Esophagus muscularis mucosa (tissue), 4 donors: Measurements from ENCODE around the gene STOX2.

Experiments used
- EP300 ChIP-seq: sonication (generic); formaldehyde crosslinking; IDR thresholded peaks from one replicate; pipeline ENCODE4 v1.6.1; 2017; ENCODE audit warnings: antibody characterized with exemption
- POLR2A ChIP-seq: fragments of 450-650 bp; IDR thresholded peaks from one replicate; pipeline ENCODE4 v1.6.1; 2017; ENCODE audit warnings: antibody characterized with exemption, moderate library complexity, mild to moderate bottlenecking, low read depth
- POLR2AphosphoS5 ChIP-seq, 2 donors: sonication (generic); formaldehyde crosslinking; IDR thresholded peaks; one replicate each; pipeline ENCODE4 v1.6.1; 2017; ENCODE audit warnings: antibody characterized with exemption in 2 of 2
- TF ChIP-seq, protein P1 (sequence below), 3 experiments: fragments of 200-600 bp in 2 of 3; fragments of 450-650 bp in 1 of 3; sonication (generic) in 2 of 3; IDR thresholded peaks; one replicate each; pipeline ENCODE4 v1.5.1; 2017 to 2019; ENCODE audit warnings: antibody characterized with exemption in 3 of 3, mild to moderate bottlenecking in 2 of 3, moderate library complexity in 1 of 3

DNA sequence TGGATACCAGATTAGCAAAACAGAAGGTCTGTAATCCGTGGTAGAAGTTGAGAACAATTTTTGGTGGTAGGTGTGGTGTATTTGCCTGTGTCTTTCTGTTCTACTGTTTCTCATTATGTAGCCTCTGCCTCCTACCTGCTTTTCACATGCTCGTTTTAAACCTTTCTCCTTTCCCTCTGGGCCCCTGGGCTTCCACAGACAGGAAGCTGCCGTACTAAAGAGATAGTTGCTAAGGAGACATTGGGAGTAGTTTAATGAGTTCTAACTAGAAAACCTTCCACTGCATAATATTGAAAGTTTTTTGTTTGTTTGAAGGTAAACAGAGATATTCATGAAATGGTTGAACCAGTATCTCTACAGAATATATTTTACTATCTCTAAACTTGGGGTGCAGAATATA lies 107.8 kb downstream of the STOX2 start:
- TF ChIP-seq POLR2AphosphoS5 (IDR thresholded peaks at IDR 0.05) (no peak), POLR2A (no peak), EP300 (no peak)
- TF ChIP-seq, protein P1, sequence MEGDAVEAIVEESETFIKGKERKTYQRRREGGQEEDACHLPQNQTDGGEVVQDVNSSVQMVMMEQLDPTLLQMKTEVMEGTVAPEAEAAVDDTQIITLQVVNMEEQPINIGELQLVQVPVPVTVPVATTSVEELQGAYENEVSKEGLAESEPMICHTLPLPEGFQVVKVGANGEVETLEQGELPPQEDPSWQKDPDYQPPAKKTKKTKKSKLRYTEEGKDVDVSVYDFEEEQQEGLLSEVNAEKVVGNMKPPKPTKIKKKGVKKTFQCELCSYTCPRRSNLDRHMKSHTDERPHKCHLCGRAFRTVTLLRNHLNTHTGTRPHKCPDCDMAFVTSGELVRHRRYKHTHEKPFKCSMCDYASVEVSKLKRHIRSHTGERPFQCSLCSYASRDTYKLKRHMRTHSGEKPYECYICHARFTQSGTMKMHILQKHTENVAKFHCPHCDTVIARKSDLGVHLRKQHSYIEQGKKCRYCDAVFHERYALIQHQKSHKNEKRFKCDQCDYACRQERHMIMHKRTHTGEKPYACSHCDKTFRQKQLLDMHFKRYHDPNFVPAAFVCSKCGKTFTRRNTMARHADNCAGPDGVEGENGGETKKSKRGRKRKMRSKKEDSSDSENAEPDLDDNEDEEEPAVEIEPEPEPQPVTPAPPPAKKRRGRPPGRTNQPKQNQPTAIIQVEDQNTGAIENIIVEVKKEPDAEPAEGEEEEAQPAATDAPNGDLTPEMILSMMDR (IDR thresholded peaks at IDR 0.05) = no peak
